HFF-Myc (cell line): ENCODE measurements around the gene PCBD1.
"Not testable (repeated sequence)": the region's sequence is repeated elsewhere in the genome, so short reads cannot be mapped to it uniquely, and the experiment has no call there.

Source experiments
- DNase-seq: peaks from one replicate; pipeline ENCODE4 v3.0.0-alpha.2; 2011; ENCODE audit warnings: low read depth; ENCODE audit errors: extremely low read depth
- H3K4me3 ChIP-seq: replicated peaks from 2 replicates; pipeline ENCODE4 v1.5.1; 2011; ENCODE audit warnings: low read depth, mild to moderate bottlenecking, control low read depth, low read length
- TF ChIP-seq, protein P1 (sequence below): IDR thresholded peaks from 2 replicates; pipeline ENCODE4 v1.5.1; 2012; ENCODE audit warnings: mild to moderate bottlenecking, low read depth, low read length, control low read depth; ENCODE audit errors: missing control alignments

The PCBD1 gene

DNA sequence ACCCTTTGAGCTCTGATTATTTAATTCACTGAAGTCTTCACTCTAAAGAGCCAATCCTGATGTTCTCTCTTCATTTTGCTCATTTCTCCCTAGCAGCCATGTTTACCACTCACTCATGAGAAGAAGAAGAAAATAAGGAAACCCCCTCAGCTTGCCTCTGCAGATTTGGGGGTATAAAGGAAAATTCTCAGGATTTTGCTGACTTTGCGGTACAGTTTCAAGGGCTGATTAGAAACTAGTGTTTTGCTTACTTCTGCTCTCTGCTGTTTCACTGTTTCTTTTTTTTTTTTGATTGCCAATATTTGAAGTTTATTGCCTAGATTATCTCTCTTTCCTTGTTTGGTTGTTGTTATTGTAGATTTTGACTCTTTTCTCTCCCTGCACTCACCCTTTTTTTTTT is 23.4 kb downstream of the PCBD1 start:
- H3K4me3 ChIP-seq, result no peak overlapping the region
- TF ChIP-seq, protein P1, sequence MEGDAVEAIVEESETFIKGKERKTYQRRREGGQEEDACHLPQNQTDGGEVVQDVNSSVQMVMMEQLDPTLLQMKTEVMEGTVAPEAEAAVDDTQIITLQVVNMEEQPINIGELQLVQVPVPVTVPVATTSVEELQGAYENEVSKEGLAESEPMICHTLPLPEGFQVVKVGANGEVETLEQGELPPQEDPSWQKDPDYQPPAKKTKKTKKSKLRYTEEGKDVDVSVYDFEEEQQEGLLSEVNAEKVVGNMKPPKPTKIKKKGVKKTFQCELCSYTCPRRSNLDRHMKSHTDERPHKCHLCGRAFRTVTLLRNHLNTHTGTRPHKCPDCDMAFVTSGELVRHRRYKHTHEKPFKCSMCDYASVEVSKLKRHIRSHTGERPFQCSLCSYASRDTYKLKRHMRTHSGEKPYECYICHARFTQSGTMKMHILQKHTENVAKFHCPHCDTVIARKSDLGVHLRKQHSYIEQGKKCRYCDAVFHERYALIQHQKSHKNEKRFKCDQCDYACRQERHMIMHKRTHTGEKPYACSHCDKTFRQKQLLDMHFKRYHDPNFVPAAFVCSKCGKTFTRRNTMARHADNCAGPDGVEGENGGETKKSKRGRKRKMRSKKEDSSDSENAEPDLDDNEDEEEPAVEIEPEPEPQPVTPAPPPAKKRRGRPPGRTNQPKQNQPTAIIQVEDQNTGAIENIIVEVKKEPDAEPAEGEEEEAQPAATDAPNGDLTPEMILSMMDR, result no peak
- no peak for DNase-seq

DNA sequence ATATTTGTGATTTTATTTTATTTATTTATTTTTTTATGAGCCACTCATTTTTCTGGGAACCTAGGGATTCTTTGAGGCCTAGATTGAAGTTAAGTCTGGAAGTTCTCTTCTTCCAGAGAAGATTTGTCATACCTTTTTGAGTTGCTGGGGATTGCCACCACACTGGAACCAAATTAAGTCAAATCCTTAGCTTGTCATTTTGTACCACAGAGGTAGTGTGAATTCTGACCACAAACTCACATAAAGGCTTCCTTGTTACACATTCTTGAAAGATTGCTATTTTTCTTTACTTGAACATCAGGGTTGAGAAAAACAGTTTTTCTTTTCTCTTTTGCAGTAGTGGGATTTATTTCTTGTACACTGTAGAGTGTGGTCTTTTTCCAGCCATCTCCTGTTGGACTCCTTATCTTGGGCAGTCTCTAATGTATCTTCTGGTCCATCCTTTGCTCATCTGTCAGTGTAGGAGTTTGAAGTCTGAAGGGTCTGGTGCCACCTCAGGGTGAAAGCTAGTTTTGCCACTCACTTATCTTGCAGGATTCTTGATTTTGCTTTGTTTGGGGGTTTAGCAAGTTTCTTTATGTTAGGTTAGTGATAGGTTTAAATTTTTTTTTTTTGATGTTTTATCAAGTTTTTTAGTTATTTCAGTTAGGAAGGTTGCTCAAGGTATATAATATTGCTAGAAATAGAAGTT is 24.8 kb downstream of the PCBD1 start:
- TF ChIP-seq, protein P1, result no peak
- no peak overlapping the region for H3K4me3 ChIP-seq
- DNase-seq, result no peak

DNA sequence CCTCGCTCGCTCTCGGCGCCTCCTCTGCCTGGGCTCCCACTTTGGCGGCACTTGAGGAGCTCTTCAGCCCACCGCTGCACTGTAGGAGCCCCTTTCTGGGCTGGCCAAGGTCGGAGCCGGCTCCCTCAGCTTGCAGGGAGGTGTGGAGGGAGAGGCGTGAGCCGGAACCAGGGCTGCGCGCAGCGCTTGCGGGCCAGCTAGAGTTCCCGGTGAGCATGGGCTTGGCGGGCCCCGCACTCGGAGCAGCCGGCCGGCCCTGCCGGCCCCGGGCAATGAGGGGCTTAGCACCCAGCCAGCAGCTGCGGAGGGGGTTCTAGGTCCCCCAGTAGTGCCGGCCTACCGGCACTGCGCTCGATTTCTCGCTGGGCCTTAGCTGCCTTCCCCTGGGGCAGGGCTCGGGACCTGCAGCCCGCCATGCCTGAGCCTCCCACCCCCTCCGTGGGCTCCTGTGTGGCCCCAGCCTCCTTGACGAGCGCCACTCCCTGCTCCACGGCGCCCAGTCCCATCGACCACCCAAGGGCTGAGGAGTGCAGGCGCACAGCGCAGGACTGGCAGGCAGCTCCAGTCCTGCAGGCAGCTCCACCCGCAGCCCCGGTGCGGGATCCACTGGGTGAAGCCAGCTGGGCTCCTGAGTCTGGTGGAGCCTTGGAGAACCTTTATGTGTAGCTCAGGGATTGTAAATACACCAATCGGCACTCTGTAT is 26.7 kb downstream of the PCBD1 start:
- DNase-seq, result not testable (repeated sequence)

DNA sequence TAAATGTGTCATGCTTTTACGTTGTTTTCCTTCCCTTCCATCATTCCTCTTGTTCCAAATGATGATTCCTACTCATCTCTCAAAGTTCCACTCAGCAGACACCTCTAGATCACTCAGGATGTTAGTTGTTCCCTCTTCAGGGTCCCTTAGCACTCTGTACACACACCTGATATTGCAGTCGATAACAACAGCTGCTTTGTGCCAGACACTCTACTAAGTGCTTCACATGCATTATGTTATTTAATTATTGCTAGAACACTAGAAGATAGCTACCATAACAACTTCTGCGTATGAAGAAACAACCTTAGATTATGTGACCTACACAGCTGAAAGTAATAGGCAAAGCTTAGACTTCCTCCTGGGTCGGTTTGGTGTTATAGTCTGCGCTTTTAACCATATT is 29.6 kb downstream of the PCBD1 start:
- H3K4me3 ChIP-seq, result no peak overlapping the region
- TF ChIP-seq, protein P1, result no peak
- no peak for DNase-seq

More for the DNA sequence above, 26.7 kb downstream of the PCBD1 start:
- not testable (repeated sequence) for H3K4me3 ChIP-seq

DNA sequence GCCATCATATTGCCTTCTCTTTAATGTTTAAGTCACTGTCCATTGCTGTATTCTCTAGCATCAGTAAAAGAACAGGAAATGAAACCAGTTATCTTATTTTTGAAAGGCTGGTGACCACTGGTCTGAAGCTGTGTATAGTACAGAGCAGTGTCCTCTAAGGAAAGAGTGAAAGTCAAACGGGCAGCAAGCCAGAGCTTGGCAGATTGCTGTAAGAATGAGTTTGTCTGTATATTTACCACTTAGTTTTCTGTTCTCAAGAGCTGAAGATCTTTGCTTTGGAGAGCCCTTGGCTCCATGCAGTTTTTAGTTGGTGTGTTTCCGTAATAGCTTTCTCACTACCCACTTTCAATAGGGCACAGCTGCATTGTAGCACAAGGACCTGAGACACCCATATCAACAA is 31.9 kb downstream of the PCBD1 start:
- TF ChIP-seq, protein P1, result no peak
- no peak for DNase-seq
- no peak overlapping the region for H3K4me3 ChIP-seq

DNA sequence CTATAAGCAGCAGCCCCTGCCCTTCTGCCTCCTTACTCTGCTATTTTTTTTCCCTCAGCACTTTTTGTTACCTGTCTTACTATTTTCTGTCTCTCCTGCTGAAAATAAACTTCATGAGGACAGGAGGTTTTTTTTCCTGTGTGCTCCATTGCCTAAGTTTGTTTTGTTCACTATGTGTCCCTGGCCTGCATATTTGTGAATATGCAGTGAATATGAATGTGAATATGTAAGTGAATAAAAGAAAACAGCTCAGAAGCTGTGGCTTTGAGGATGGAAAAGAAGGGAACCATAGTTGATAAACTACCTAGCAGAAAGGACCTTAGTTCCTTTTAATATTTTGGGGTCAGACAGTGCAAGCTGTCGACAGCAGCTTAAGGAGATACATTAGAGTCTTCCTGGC is 34.9 kb downstream of the PCBD1 start:
- TF ChIP-seq, protein P1, result no peak
- DNase-seq, result no peak
- no peak overlapping the region for H3K4me3 ChIP-seq

DNA sequence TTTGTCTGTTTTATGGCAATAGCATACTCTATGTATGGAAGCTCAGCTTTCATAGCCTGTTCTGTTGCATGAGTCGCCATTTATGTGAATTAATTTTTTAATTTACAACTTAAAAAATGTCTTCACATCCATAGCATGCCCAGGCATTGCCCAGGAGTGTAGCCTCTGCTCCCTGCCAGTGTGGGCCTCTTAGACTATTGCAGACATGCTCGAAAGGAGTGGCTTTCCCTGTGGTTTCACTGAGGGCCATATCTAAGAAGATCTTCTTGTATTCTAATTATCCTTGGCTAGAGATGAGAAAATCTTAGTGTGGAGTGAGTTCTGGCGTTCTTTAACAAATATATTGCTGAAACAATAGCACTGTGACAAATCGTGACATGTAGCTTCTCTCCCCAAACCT is 35.3 kb downstream of the PCBD1 start:
- TF ChIP-seq, protein P1, result no peak
- no peak overlapping the region for H3K4me3 ChIP-seq
- DNase-seq, result no peak
